Uterus (tissue), 2 donors: ENCODE data around the gene DNAJC15.

Experiments used
- POLR2A ChIP-seq, 2 donors: fragments of 450-650 bp; IDR thresholded peaks; one replicate each; pipeline ENCODE4 v1.6.1; 2016; ENCODE audit warnings: antibody characterized with exemption in 2 of 2, mild to moderate bottlenecking in 1 of 2, moderate library complexity in 1 of 2
- TF ChIP-seq, protein P1 (sequence below), 4 experiments: fragments of 200-600 bp in 2 of 4; fragments of 450-650 bp in 2 of 4; sonication (generic) in 2 of 4; IDR thresholded peaks; one replicate each; pipeline ENCODE4 v1.5.1; 2016 to 2019; ENCODE audit warnings: antibody characterized with exemption in 4 of 4, mild to moderate bottlenecking in 2 of 4, moderate library complexity in 1 of 4

DNA sequence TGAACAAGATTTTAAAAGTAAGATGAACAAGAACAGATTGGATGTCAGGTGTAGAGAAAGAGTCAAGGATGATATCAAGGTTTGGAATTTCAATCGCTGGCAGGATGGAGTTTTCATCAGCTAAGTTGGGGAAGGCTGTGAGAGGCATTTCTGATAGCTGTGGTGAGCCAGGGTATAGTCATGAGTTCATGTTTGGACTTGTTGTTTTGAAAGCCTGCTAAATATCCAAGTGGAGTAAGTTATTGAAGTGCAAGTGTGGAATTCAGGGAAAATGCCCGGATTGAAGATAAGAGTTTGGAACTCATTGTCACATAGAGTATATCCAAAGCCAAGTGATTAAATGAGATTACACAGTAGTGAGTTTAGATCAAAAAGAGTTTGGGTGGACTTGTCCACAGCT is 20.4 kb upstream of the DNAJC15 start:
- no peak for TF ChIP-seq POLR2A (IDR thresholded peaks at IDR 0.05)
- TF ChIP-seq, protein P1, sequence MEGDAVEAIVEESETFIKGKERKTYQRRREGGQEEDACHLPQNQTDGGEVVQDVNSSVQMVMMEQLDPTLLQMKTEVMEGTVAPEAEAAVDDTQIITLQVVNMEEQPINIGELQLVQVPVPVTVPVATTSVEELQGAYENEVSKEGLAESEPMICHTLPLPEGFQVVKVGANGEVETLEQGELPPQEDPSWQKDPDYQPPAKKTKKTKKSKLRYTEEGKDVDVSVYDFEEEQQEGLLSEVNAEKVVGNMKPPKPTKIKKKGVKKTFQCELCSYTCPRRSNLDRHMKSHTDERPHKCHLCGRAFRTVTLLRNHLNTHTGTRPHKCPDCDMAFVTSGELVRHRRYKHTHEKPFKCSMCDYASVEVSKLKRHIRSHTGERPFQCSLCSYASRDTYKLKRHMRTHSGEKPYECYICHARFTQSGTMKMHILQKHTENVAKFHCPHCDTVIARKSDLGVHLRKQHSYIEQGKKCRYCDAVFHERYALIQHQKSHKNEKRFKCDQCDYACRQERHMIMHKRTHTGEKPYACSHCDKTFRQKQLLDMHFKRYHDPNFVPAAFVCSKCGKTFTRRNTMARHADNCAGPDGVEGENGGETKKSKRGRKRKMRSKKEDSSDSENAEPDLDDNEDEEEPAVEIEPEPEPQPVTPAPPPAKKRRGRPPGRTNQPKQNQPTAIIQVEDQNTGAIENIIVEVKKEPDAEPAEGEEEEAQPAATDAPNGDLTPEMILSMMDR (IDR thresholded peaks at IDR 0.05): no peak
